Psoas muscle (tissue), 8 donors: ENCODE results near the gene LRRC75B. TPM values are rescaled to one million over a fixed set of nuclear protein-coding genes. Genes with fewer than 3 reads are reported as not detected.

Experiments
- ATAC-seq, 4 donors: fragments of 200-7000 bp; cut with Tn5 transposase; one replicate each; pipeline ENCODE4 v1.9.1; 2020; ENCODE audit warnings: moderate library complexity in 3 of 4, mild to moderate bottlenecking in 2 of 4
- DNase-seq, 2 donors: peaks; one replicate each; pipeline ENCODE4 v3.0.0-alpha.2; 2020
- H3K27ac ChIP-seq: fragments of 200-600 bp; one replicate; pipeline ENCODE4 v1.8.0; 2022
- H3K27me3 ChIP-seq, 3 donors: fragments of 200-600 bp in 1 of 3; one replicate each; pipeline versions ENCODE4 v1.6.1 to v1.8.0; 2013 to 2022; ENCODE audit warnings: low read length in 2 of 3, mild to moderate bottlenecking in 2 of 3, moderate library complexity in 1 of 3; ENCODE audit not compliant: insufficient read depth in 3 of 3
- H3K36me3 ChIP-seq, 2 donors: fragments of 200-600 bp in 1 of 2; one replicate each; pipeline versions ENCODE4 v1.6.1 to v1.8.0; 2013 to 2022; ENCODE audit warnings: low read depth in 1 of 2, mild to moderate bottlenecking in 1 of 2, moderate library complexity in 1 of 2; ENCODE audit not compliant: insufficient read depth in 1 of 2
- H3K4me1 ChIP-seq: fragments of 200-600 bp; one replicate; pipeline ENCODE4 v1.8.0; 2022
- H3K4me3 ChIP-seq: fragments of 200-600 bp; one replicate; pipeline ENCODE4 v1.8.0; 2022; ENCODE audit warnings: mild to moderate bottlenecking
- H3K9me3 ChIP-seq: fragments of 200-600 bp; one replicate; pipeline ENCODE4 v1.8.0; 2022
- CTCF ChIP-seq: fragments of 200-600 bp; IDR thresholded peaks from one replicate; pipeline ENCODE4 v1.8.0; 2022; ENCODE audit warnings: antibody characterized with exemption
- WGBS, 3 donors: extraction: QIAGEN DNeasy Blood & Tissue Kit; methylation state at CpG; one replicate each; pipeline versions ENCODE4 v1.1.6 to v1.1.7; 2013; 5-methylcytosine and 5-hydroxymethylcytosine counted together
- intact Hi-C, 2 donors: fragments of 100-400 bp; cut with DNase I; formaldehyde crosslinking; loops; one replicate each; pipeline versions ENCODE4 v1.11.0 to v1.14.2; 2022
- polyA plus RNA-seq, 3 donors: library from polyadenylated mRNA; stranded (reverse); fragments of 200-250 nt; gene quantifications; one replicate each; pipeline ENCODE4 v1.2.3, GENCODE V29; 2013
- total RNA-seq, 4 donors: library from RNA; stranded (reverse); fragmentation: NEBNext Ultra II Directional in 2 of 4; extraction: Animal tissue kit (Norgen Biotek cat#: 25700) in 2 of 4; gene quantifications; one replicate each; pipeline versions ENCODE4 v1.2.1 to v1.2.4, GENCODE V29; 2021 to 2023
- donor health status: healthy with polysubstance abuse.
- donor health status: DM: no; HTN: no; CAD: no; lungs with moderate emphysema.
- donor health status: Bipolar disorder and iron deficiency.
- donor health status: healthy.
- donor health status: DM: yes; HTN: yes; CAD: no.
- donor health status: DM: no; HTN: no; CAD: no.
- donor health status: DM: no; HTN: no; CAD: no.
- donor health status: DM: yes; HTN: yes; CAD: no.

Gene LRRC75B
- total and polyA plus RNA-seq, 7 donors: 0.93 to 4.1 (median 2.2) TPM

GRCh38 chr22:24588757-24589481 lies 4.0 kb downstream of the LRRC75B start:
- Histone ChIP-seq H3K9me3 (no peaks in the 10 kb centered on the region), H3K27ac (no peak overlapping the region), H3K4me3 (no peak overlapping the region), H3K36me3 (peaks cover 0 to 44% of the 10 kb centered on the region in 2 donors), H3K4me1 (no peaks in the 10 kb centered on the region), H3K27me3 (no peaks in the 10 kb centered on the region)
- intact Hi-C loops: no loop called here
- WGBS, 3 donors: 74 to 89% (median 79%) methylated on average over 21 of the region's 21 CpGs
- DNase-seq (no peak), ATAC-seq (no peak)
- no peak for TF ChIP-seq CTCF

GRCh38 chr22:24588381-24588756 lies 4.5 kb downstream of the LRRC75B start:
- intact Hi-C loops: no loop called here
- ATAC-seq: no peak
- Histone ChIP-seq H3K4me3 (no peak overlapping the region), H3K4me1 (no peaks in the 10 kb centered on the region), H3K27me3 (no peaks in the 10 kb centered on the region), H3K36me3 (peaks cover 0 to 44% of the 10 kb centered on the region in 2 donors), H3K9me3 (no peaks in the 10 kb centered on the region), H3K27ac (no peak overlapping the region)
- 35 to 64% (median 54%) methylated on average over 10 to 13 of the region's 13 CpGs for WGBS, 3 donors
- no peak for DNase-seq
- TF ChIP-seq CTCF: no peak

GRCh38 chr22:24587948-24588347 lies 4.9 kb downstream of the LRRC75B start:
- H3K4me3 ChIP-seq: no peak overlapping the region
- TF ChIP-seq CTCF: no peak
- 69 to 73% (median 72%) methylated on average over 7 to 8 of the region's 8 CpGs for WGBS, 3 donors
- intact Hi-C loops: no loop called here
- H3K36me3 ChIP-seq: peaks cover 0 to 44% of the 10 kb centered on the region in 2 donors
- H3K27me3 ChIP-seq: no peaks in the 10 kb centered on the region
- no peak for DNase-seq
- H3K4me1 ChIP-seq: no peaks in the 10 kb centered on the region
- ATAC-seq: no peak
- H3K9me3 ChIP-seq: no peaks in the 10 kb centered on the region
- H3K27ac ChIP-seq: no peak overlapping the region

GRCh38 chr22:24587251-24587650 lies 5.6 kb downstream of the LRRC75B start:
- DNase-seq: no peak
- WGBS, 3 donors: 84 to 88% (median 85%) methylated on average over 5 of the region's 5 CpGs
- TF ChIP-seq CTCF: no peak

More at GRCh38 chr22:24587251-24587650, 5.6 kb downstream of the LRRC75B start:
- H3K27me3 ChIP-seq: no peaks in the 10 kb centered on the region
- no peak for ATAC-seq
- no peaks in the 10 kb centered on the region for H3K9me3 ChIP-seq
- no peak overlapping the region for H3K27ac ChIP-seq
- no peaks in the 10 kb centered on the region for H3K4me1 ChIP-seq
- no peak overlapping the region for H3K4me3 ChIP-seq
- peaks cover 0 to 44% of the 10 kb centered on the region in 2 donors for H3K36me3 ChIP-seq
- intact Hi-C loops: no loop called here
